AG04450 (cell line): ENCODE measurements around the gene CDKN1A. TPM values are rescaled to one million over a fixed set of nuclear protein-coding genes. Genes with fewer than 3 reads are reported as not detected.
A peak's percentile ranks its signal among the peaks of the same experiment; 100 is the strongest.

ENCODE experiments used
- CTCF ChIA-PET: fragments of 300-600, 350-600 bp; formaldehyde crosslinking; extraction: SDS; loops from one replicate; lab custom pipeline; 2022; ENCODE audit warnings: antibody characterized with exemption, inconsistent platforms; lab: Charles Lee
- POLR2A ChIA-PET: fragments of 350-600 bp; formaldehyde crosslinking; extraction: SDS; loops from one replicate; lab custom pipeline; 2021; ENCODE audit warnings: antibody characterized with exemption, inconsistent platforms; lab: Yijun Ruan, JAX
- DNase-seq: peaks from one replicate; pipeline ENCODE4 v3.0.0-alpha.2; 2011; ENCODE audit warnings: low read depth, low spot score
- H3K27ac ChIP-seq: one replicate; pipeline ENCODE4 v1.5.1; 2012; ENCODE audit warnings: low read depth, low read length, control low read depth
- H3K27me3 ChIP-seq: one replicate; pipeline ENCODE4 v1.6.0; 2012; ENCODE audit warnings: low read length; ENCODE audit not compliant: control insufficient read depth, insufficient read depth
- H3K4me3 ChIP-seq: 2 replicates; pipeline ENCODE4 v1.5.1; 2011; ENCODE audit warnings: mild to moderate bottlenecking, low read depth, low read length, control low read depth
- H3K9me3 ChIP-seq: 2 replicates; pipeline ENCODE4 v1.5.1; 2012; ENCODE audit warnings: low read length; ENCODE audit not compliant: control insufficient read depth, insufficient read depth
- CTCF ChIP-seq: IDR thresholded peaks from 2 replicates; pipeline ENCODE4 v1.5.1; 2011; ENCODE audit warnings: low read depth, low read length, control low read depth, inconsistent platforms
- polyA plus RNA-seq: library from polyadenylated mRNA; depleted of rRNA; stranded (reverse); fragments of >200 nt; gene quantifications from 2 replicates; pipeline ENCODE4 v1.2.3, GENCODE V29; 2011; rRNA removed
- small RNA-seq: library from RNA; depleted of rRNA; stranded (forward); fragments of <200 nt; gene quantifications from one replicate; pipeline ENCODE3, GENCODE V24; 2012; ENCODE audit warnings: low read depth; ENCODE audit not compliant: insufficient read length

The CDKN1A gene
- polyA plus RNA-seq, 1 experiment, result 722 TPM

- peak overlapping the region; percentile 75 for H3K27ac ChIP-seq
- no peaks in the 10 kb centered on the region for H3K9me3 ChIP-seq
- ChIA-PET POLR2A (interaction anchor here (0.8 kb wide), 1 partner anchor 57 kb away, joined by 3 read pairs; the partner anchor contains the start of gene CDKN1A), CTCF (interaction anchor here (1.2 to 1.8 kb wide), 2 partner anchors 31 to 120 kb away, joined by 4 to 5 read pairs; no protein-coding TSS in a partner anchor)
- TF ChIP-seq CTCF, result 0 out of 2 replicates have a peak, but pooled peaks have one; percentile 22
- peak overlapping the region; percentile 31 for H3K4me3 ChIP-seq
- no peaks in the 10 kb centered on the region for H3K27me3 ChIP-seq
- peak; percentile 63 for DNase-seq
Observed at GRCh38 chr6:36735110-36736071, 56.9 kb downstream of the CDKN1A start.

Small RNAs within 50 kb of the gene (small RNA-seq; reads per million reads assigned to genes)
- gene RF00019 (not detected), gene RNU1-88P (19.1 reads per million, percentile 79 among the genes with 10 or more reads in this experiment)

Other genes starting within 250 kb of the CDKN1A start
- gene PXT1, start 235.9 kb upstream of the CDKN1A start, polyA plus RNA-seq, result not detected in 2 replicates
- 77.1 and 93.3 TPM in 2 replicates for gene KCTD20, start 235.7 kb upstream of the CDKN1A start, polyA plus RNA-seq
- gene STK38, start 131.2 kb upstream of the CDKN1A start, polyA plus RNA-seq, result 27.1 and 34.9 TPM in 2 replicates
- gene SRSF3, start 84.4 kb upstream of the CDKN1A start, polyA plus RNA-seq, result 317 and 423 TPM in 2 replicates
- gene RAB44, start 19.1 kb downstream of the CDKN1A start, polyA plus RNA-seq, result not detected in 2 replicates
- gene CPNE5, start 160.7 kb downstream of the CDKN1A start, polyA plus RNA-seq, result 0.06 and 0.10 TPM in 2 replicates
- 34.4 and 40.7 TPM in 2 replicates for gene PPIL1, start 196.1 kb downstream of the CDKN1A start, polyA plus RNA-seq
- 59.7 and 60.4 TPM in 2 replicates for gene C6orf89, start 207.2 kb downstream of the CDKN1A start, polyA plus RNA-seq